ENCODE measurements around the gene NTN4. TPM values are rescaled to one million over a fixed set of nuclear protein-coding genes. Genes with fewer than 3 reads are reported as not detected.

NTN4 gene
- total and polyA plus RNA-seq, 10 of the 15 experiments (the other 5 are each of a cell fraction or from before 2014, with no cell fraction given), result 0.15 TPM; not detected in 9

DNA sequence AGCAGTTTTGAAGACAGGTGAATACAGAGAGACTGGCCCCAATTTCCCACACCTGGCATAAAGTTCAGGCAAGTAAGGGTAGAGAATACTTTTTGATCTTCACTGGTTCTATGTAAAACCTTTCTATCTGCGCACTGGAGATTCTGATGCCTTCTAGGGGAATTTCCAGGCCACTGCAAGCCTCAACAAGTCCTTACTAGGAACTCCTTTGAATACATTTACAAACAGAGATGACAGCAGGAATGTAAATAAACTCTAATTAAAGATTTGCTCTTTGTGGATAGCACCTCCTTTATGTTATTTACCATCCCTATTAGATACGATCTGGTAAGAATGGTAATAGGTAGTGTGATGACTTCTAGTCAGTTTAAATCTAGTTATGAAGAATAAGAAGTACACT lies 69.2 kb downstream of the NTN4 start:
- CTCF ChIA-PET, result no interaction called here
- no peaks in the 10 kb centered on the region for H3K27me3 ChIP-seq (replicated peaks in 1 of 2; ENCODE audit: control insufficient read depth in 2 of 2, insufficient read depth in 2 of 2, low read length in 1 of 2)
- no peaks in the 10 kb centered on the region; the same call in 2 of the 3 replicates for H3K9me3 ChIP-seq (replicated peaks; ENCODE audit: control insufficient read depth, insufficient read depth, low read length)
- H3K79me2 ChIP-seq (ENCODE audit: control insufficient read depth, insufficient read depth, low read length), result no peaks in the 10 kb centered on the region
- H3K4me2 ChIP-seq (ENCODE audit: control insufficient read depth, insufficient read depth), result no peak overlapping the region
- H4K20me1 ChIP-seq (ENCODE audit: control insufficient read depth, insufficient read depth), result no peaks in the 10 kb centered on the region
- DNase-seq (ENCODE audit: low read depth, low spot score) (no peak), ATAC-seq (peak; percentile 58), FAIRE-seq (no peak)
- intact Hi-C loops (cut with micrococcal nuclease; ENCODE audit: unreplicated experiment), result no loop called here
- H3K36me3 ChIP-seq (ENCODE audit: control insufficient read depth in 2 of 2, insufficient read depth in 2 of 2, low read length in 1 of 2), result no peaks in the 10 kb centered on the region
- no TSS peak for BruUV-seq (replicated peaks)
- SMC1A ChIA-PET (ENCODE audit: uncharacterized antibody, unreplicated experiment), result interaction anchor here (1.8 kb wide), 1 partner anchor 11 kb away, joined by 3 read pairs; no protein-coding TSS in a partner anchor
- 10% methylated on average over 2 of the region's 2 CpGs for WGBS (ENCODE audit: insufficient coverage, insufficient replicate concordance, low lambda C conversion rate, missing lambda C conversion rate)
- H3K9ac ChIP-seq (ENCODE audit: control insufficient read depth, insufficient read depth, low read length), result no peak overlapping the region
- in situ Hi-C loops (cut with MboI), result no loop called here
- no peaks in the 10 kb centered on the region for H3K4me1 ChIP-seq (ENCODE audit: control insufficient read depth, insufficient read depth, low read length)
- H2AFZ ChIP-seq (ENCODE audit: control insufficient read depth, low read depth, low read length), result no peak overlapping the region
- no peak overlapping the region for H3K27ac ChIP-seq (ENCODE audit: control insufficient read depth, insufficient read depth)
- POLR2A ChIA-PET, result no interaction called here
- H3K4me3 ChIP-seq, result no peak overlapping the region
- RAD21 ChIA-PET (ENCODE audit: unreplicated experiment), result no interaction called here
- TF ChIP-seq, protein P1, sequence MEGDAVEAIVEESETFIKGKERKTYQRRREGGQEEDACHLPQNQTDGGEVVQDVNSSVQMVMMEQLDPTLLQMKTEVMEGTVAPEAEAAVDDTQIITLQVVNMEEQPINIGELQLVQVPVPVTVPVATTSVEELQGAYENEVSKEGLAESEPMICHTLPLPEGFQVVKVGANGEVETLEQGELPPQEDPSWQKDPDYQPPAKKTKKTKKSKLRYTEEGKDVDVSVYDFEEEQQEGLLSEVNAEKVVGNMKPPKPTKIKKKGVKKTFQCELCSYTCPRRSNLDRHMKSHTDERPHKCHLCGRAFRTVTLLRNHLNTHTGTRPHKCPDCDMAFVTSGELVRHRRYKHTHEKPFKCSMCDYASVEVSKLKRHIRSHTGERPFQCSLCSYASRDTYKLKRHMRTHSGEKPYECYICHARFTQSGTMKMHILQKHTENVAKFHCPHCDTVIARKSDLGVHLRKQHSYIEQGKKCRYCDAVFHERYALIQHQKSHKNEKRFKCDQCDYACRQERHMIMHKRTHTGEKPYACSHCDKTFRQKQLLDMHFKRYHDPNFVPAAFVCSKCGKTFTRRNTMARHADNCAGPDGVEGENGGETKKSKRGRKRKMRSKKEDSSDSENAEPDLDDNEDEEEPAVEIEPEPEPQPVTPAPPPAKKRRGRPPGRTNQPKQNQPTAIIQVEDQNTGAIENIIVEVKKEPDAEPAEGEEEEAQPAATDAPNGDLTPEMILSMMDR (IDR thresholded peaks at IDR 0.05 in 2 of 3, conservative IDR thresholded peaks at IDR 0.05 in 1 of 3; ENCODE audit: control insufficient read depth in 2 of 3, extremely low read depth in 1 of 3, insufficient read depth in 1 of 3, low read depth in 3 of 3, low read length in 3 of 3), result peak in 2 of 3 experiments; percentile 10 to 19; a peak in 1 of 6 replicates
- TF ChIP-seq IKZF2 (IDR thresholded peaks at IDR 0.05) (no peak), RAD21 (IDR thresholded peaks at IDR 0.05; ENCODE audit: insufficient read depth, low read depth, low read length) (peak; percentile 34; the same call in 1 of the 2 replicates)

DNA sequence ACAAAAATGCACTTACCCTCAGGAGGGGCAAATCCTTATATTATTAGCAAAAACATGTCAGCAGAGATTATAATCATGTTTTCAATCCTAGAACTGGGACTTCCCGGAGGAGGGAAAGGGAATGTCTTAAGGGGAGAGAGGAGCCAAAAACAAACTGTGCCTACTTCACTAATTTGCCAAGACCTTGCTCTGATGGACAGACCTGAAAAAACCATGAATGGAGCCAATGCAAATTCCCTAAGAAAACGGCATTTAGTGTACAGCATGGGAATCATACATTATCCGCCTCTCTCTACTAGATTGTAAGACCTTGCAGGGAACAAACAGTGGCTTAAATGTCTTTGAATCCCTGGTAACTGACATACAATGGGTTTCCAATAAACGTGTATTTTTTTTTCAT lies 70.4 kb downstream of the NTN4 start:
- RAD21 ChIA-PET (ENCODE audit: unreplicated experiment), result no interaction called here
- TF ChIP-seq TCF12 (IDR thresholded peaks at IDR 0.05; ENCODE audit: low read depth, low read length) (no peak), YY1 (IDR thresholded peaks at IDR 0.05; ENCODE audit: low read depth, low read length) (no peak), SMAD1 (IDR thresholded peaks at IDR 0.05; ENCODE audit: low read depth, partially characterized antibody) (no peak), EGR1 (IDR thresholded peaks at IDR 0.05; ENCODE audit: borderline replicate concordance in 1 of 2, low read depth in 2 of 2, low read length in 2 of 2) (no peak), ATF7 (IDR thresholded peaks at IDR 0.05; ENCODE audit: low read depth) (no peak), ZNF24 (IDR thresholded peaks at IDR 0.05) (no peak), CHD2 (IDR thresholded peaks at IDR 0.05; ENCODE audit: borderline replicate concordance, low read depth, low read length) (no peak), MEF2B (IDR thresholded peaks at IDR 0.05; ENCODE audit: partially characterized antibody, poor library complexity, severe bottlenecking) (no peak), RB1 (IDR thresholded peaks at IDR 0.05; ENCODE audit: borderline replicate concordance) (no peak)
- TF ChIP-seq, protein P2, sequence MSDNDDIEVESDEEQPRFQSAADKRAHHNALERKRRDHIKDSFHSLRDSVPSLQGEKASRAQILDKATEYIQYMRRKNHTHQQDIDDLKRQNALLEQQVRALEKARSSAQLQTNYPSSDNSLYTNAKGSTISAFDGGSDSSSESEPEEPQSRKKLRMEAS (IDR thresholded peaks at IDR 0.05; ENCODE audit: low read depth, low read length), result no peak
- TF ChIP-seq, protein P3, sequence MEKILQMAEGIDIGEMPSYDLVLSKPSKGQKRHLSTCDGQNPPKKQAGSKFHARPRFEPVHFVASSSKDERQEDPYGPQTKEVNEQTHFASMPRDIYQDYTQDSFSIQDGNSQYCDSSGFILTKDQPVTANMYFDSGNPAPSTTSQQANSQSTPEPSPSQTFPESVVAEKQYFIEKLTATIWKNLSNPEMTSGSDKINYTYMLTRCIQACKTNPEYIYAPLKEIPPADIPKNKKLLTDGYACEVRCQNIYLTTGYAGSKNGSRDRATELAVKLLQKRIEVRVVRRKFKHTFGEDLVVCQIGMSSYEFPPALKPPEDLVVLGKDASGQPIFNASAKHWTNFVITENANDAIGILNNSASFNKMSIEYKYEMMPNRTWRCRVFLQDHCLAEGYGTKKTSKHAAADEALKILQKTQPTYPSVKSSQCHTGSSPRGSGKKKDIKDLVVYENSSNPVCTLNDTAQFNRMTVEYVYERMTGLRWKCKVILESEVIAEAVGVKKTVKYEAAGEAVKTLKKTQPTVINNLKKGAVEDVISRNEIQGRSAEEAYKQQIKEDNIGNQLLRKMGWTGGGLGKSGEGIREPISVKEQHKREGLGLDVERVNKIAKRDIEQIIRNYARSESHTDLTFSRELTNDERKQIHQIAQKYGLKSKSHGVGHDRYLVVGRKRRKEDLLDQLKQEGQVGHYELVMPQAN (conservative IDR thresholded peaks at IDR 0.05), result no peak

More for the DNA sequence above, 70.4 kb downstream of the NTN4 start:
- Histone ChIP-seq H3K27me3 (replicated peaks in 1 of 2; ENCODE audit: control insufficient read depth in 2 of 2, insufficient read depth in 2 of 2, low read length in 1 of 2) (no peaks in the 10 kb centered on the region; a peak in 1 of 4 replicates), H2AFZ (ENCODE audit: control insufficient read depth, low read depth, low read length) (no peak overlapping the region), H3K9ac (ENCODE audit: control insufficient read depth, insufficient read depth, low read length) (no peak overlapping the region), H3K4me2 (ENCODE audit: control insufficient read depth, insufficient read depth) (no peak overlapping the region), H3K9me3 (replicated peaks; ENCODE audit: control insufficient read depth, insufficient read depth, low read length) (no peaks in the 10 kb centered on the region), H3K4me3 (no peak overlapping the region), H3K79me2 (ENCODE audit: control insufficient read depth, insufficient read depth, low read length) (no peaks in the 10 kb centered on the region), H3K27ac (ENCODE audit: control insufficient read depth, insufficient read depth) (no peak overlapping the region), H4K20me1 (ENCODE audit: control insufficient read depth, insufficient read depth) (no peaks in the 10 kb centered on the region), H3K36me3 (ENCODE audit: control insufficient read depth in 2 of 2, insufficient read depth in 2 of 2, low read length in 1 of 2) (no peaks in the 10 kb centered on the region), H3K4me1 (ENCODE audit: control insufficient read depth, insufficient read depth, low read length) (no peaks in the 10 kb centered on the region)
- no TSS peak for BruUV-seq (replicated peaks)
- intact Hi-C loops (cut with micrococcal nuclease; ENCODE audit: unreplicated experiment), result no loop called here
- no peak for ATAC-seq
- WGBS (ENCODE audit: insufficient coverage, insufficient replicate concordance, low lambda C conversion rate, missing lambda C conversion rate), result 43% methylated on average over 4 of the region's 4 CpGs
- ChIA-PET POLR2A (no interaction called here), SMC1A (ENCODE audit: uncharacterized antibody, unreplicated experiment) (interaction anchor here (1.8 kb wide), 1 partner anchor 13 kb away, joined by 3 read pairs; no protein-coding TSS in a partner anchor), CTCF (interaction anchor here (0.6 to 0.7 kb wide), 2 partner anchors 12 to 337 kb away, joined by 3 to 5 read pairs; no protein-coding TSS in a partner anchor)
- DNase-seq (ENCODE audit: low read depth, low spot score), result no peak
- FAIRE-seq, result no peak
- in situ Hi-C loops (cut with MboI), result no loop called here
